VCaP (cell line): Measurements from ENCODE around the gene PPP1R3C.

Experiments
- H3K27ac ChIP-seq: fragments of 450-650 bp; 2 replicates; pipeline ENCODE4 v1.5.1; 2017
- TF ChIP-seq, protein P1 (sequence below): fragments of 450-650 bp; conservative IDR thresholded peaks from 2 replicates; pipeline ENCODE4 v1.5.1; 2017; ENCODE audit warnings: mild to moderate bottlenecking, moderate library complexity

PPP1R3C gene

GRCh38 chr10:91593834-91594233 lies 39.0 kb downstream of the PPP1R3C start:
- H3K27ac ChIP-seq = no peak overlapping the region; the same call in 1 of the 2 replicates
- TF ChIP-seq, protein P1, sequence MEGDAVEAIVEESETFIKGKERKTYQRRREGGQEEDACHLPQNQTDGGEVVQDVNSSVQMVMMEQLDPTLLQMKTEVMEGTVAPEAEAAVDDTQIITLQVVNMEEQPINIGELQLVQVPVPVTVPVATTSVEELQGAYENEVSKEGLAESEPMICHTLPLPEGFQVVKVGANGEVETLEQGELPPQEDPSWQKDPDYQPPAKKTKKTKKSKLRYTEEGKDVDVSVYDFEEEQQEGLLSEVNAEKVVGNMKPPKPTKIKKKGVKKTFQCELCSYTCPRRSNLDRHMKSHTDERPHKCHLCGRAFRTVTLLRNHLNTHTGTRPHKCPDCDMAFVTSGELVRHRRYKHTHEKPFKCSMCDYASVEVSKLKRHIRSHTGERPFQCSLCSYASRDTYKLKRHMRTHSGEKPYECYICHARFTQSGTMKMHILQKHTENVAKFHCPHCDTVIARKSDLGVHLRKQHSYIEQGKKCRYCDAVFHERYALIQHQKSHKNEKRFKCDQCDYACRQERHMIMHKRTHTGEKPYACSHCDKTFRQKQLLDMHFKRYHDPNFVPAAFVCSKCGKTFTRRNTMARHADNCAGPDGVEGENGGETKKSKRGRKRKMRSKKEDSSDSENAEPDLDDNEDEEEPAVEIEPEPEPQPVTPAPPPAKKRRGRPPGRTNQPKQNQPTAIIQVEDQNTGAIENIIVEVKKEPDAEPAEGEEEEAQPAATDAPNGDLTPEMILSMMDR = no peak

DNA sequence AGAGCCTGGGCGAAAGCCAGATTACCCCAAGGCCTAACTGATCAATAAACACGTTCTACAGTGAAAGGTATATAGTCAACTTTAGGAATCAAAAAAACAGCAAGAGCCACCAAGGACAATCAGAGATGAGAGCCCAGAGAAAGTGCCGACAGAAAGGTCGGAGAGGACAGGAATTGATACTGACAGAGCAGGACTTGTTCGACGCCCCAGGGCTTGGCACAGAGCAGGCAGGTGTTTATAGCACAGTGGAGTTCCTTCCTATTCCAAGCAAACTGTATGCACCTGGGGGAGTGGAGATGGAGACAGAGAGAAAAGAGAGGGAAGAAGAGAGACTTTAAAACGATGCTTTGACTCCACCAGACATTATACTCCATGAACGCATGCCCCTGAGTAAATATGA lies 39.5 kb downstream of the PPP1R3C start:
- TF ChIP-seq, protein P1 = no peak
- H3K27ac ChIP-seq = no peak overlapping the region; the same call in 1 of the 2 replicates

DNA sequence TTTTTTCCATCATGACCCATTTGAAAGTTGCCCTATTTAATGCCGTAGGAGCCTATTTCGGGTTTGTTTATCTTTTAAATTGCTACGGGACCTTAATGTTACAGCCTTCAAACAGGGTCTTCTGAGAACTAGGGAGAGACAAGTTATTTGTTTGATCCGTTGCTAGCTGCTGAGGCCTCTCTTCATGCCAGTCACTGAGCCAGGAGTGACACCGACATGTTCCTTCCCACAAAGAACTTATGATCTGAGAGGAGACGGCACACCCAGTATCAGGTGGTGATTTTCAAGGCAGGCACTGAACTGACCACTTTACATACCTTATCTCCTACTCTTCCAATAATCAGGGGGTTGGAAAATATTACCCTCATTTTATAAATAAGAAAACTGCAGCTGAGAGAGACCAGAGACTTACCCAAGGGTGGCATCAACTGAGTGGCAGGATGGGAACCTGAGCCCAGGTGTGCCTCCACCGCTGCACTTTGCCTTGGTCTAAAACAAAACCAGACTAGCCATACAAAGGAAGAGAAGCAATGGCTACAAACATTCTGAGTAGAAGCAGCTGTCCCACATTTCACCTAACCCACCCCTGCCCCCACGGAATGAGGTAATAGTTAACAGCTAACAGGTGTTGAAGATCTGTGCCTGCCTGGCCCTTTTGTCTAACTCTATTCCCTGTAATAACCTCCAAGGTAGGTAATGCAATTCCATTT lies 40.5 kb downstream of the PPP1R3C start:
- TF ChIP-seq, protein P1 = no peak
- H3K27ac ChIP-seq = peak overlapping the region; percentile 88

- peak overlapping the region; percentile 88 for H3K27ac ChIP-seq
- TF ChIP-seq, protein P1 = no peak
Measured at GRCh38 chr10:91591797-91592174, 41.1 kb downstream of the PPP1R3C start.

- peak overlapping the region; percentile 88 for H3K27ac ChIP-seq
- TF ChIP-seq, protein P1 = no peak
Measured at GRCh38 chr10:91590904-91591796, 41.7 kb downstream of the PPP1R3C start.

DNA sequence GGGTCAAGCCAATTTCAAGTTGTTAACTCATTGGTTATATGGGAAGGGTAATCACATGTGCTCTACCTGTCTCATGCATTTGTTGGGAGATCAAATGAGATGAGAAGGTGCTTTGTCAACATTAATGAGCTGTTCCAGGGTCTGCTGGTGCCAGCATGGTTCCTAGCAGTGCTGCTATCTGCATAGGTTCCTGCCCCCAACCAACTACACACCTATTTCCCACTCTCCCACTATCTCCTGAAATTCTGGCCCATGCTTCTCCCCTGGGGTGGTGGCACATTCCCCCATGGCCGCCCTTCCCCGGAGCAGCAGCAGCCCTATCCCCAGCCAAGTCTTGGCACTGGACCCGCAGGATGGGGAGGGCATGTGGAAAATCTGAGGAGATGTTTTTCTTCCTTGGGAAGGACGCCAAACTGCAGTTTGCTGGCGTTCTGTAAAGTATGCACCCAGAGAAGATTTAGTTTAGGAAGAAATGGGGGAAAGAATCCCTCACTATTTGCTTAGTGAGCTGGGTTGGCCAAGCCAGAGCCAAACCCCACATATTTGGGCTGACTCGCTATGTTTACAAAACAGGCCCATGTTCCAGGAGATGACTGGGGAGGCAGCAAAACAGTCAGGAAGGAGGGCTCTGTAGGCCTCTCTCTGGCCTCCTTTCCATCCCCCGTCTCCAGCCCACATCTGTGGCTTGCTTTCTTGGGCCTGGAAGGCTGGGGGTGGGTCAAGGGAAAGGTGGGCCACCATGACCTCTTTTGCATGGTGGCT lies 42.5 kb downstream of the PPP1R3C start:
- TF ChIP-seq, protein P1 = no peak
- peak overlapping the region; percentile 88 for H3K27ac ChIP-seq

- TF ChIP-seq, protein P1 = no peak
- H3K27ac ChIP-seq = peak overlapping the region; percentile 88
Measured at GRCh38 chr10:91589658-91590035, 43.2 kb downstream of the PPP1R3C start.
